Measurements from ENCODE around the gene NRXN3.

The NRXN3 gene

DNA sequence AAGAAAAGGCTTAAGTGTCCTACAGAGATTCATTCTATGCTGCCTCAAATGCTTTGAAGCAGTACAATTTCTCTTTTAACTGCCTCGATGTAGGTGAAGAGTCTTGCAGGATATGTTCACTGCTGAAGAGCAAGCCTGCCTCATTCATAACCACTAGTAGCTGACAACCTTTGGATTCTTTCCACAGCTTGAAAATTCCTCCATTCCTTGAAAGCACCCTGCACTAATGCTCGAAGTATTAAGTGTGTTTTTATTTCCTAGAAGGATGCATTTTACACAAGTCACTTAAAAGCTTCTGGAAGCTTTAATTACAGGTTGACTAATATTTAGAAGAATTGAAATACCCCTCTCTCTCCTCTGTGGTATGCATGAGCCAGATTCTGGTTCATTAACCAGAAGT is 1611.7 kb downstream of the NRXN3 start:
- TF ChIP-seq, protein P1, sequence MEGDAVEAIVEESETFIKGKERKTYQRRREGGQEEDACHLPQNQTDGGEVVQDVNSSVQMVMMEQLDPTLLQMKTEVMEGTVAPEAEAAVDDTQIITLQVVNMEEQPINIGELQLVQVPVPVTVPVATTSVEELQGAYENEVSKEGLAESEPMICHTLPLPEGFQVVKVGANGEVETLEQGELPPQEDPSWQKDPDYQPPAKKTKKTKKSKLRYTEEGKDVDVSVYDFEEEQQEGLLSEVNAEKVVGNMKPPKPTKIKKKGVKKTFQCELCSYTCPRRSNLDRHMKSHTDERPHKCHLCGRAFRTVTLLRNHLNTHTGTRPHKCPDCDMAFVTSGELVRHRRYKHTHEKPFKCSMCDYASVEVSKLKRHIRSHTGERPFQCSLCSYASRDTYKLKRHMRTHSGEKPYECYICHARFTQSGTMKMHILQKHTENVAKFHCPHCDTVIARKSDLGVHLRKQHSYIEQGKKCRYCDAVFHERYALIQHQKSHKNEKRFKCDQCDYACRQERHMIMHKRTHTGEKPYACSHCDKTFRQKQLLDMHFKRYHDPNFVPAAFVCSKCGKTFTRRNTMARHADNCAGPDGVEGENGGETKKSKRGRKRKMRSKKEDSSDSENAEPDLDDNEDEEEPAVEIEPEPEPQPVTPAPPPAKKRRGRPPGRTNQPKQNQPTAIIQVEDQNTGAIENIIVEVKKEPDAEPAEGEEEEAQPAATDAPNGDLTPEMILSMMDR (IDR thresholded peaks at IDR 0.05; ENCODE audit: low read depth, low read length, missing control alignments), result no peak
- no peak for DNase-seq (ENCODE audit: extremely low read depth, low read depth)

DNA sequence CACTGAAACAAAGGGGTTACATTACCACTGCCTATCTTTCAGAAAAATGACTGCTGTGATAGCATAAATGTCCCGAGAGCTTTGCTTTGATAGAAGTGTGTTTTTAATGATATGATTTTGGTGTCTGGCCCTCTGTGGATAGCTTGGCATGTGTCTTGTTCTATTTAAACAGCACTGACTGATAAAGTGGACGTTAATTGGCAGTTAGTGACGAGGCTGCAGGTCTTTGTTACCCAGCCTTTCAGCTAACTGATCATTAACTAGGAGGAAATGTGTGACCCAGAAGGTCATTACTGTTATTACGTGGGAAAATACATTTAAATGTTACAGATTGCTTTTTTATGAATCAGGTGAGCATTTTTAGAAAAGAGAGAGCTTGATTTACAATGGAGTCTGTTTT is 1612.9 kb downstream of the NRXN3 start:
- no peak overlapping the region for H3K4me3 ChIP-seq (replicated peaks; ENCODE audit: low read depth, low read length)
- no peak for DNase-seq (ENCODE audit: extremely low read depth, low read depth)
- TF ChIP-seq, protein P1 (IDR thresholded peaks at IDR 0.05; ENCODE audit: low read depth, low read length, missing control alignments), result no peak

More for the DNA sequence above, 1611.7 kb downstream of the NRXN3 start:
- H3K4me3 ChIP-seq (replicated peaks; ENCODE audit: low read depth, low read length), result no peak overlapping the region

DNA sequence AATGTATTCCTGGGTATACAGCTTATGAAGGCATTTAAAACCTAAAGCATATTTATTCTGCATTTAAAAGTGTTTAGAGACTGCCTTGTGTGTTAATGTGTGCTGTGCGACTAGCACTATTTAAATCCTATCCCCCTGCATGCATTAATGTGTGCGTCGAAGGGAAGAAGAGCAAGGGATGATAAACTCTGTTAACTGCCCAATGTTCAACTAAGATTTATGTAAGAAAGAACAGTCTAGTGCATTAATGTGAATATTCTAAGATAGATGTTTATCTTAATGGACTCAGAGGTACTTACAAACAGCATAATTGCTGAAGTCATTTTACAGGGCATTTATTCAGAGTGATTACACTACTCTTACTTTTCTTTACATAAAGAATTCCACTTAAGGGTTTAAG is 1616.3 kb downstream of the NRXN3 start:
- H3K4me3 ChIP-seq (replicated peaks; ENCODE audit: low read depth, low read length), result no peak overlapping the region
- no peak for DNase-seq (ENCODE audit: extremely low read depth, low read depth)
- TF ChIP-seq, protein P1 (IDR thresholded peaks at IDR 0.05; ENCODE audit: low read depth, low read length, missing control alignments), result no peak

DNA sequence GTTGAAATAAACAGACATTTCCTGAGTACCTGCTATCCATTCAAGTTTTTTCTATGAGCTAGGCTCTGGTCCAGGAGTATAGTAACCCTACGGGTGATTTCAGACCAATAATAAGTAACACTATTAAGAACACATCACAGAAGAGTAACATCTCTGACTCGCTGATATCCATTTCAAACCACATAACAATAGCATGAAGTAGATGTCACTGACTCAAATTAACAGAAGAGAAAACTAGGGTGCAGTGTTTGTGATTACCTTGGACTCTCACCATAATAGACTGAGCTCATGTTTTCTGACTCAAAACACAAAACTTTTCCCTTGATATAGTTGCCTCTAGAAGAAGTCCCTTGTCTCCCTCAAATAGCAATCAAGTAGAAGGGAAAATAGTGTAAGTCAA is 1618.2 kb downstream of the NRXN3 start:
- DNase-seq (ENCODE audit: extremely low read depth, low read depth), result no peak
- TF ChIP-seq, protein P1 (IDR thresholded peaks at IDR 0.05; ENCODE audit: low read depth, low read length, missing control alignments), result no peak
- no peak overlapping the region for H3K4me3 ChIP-seq (replicated peaks; ENCODE audit: low read depth, low read length)

DNA sequence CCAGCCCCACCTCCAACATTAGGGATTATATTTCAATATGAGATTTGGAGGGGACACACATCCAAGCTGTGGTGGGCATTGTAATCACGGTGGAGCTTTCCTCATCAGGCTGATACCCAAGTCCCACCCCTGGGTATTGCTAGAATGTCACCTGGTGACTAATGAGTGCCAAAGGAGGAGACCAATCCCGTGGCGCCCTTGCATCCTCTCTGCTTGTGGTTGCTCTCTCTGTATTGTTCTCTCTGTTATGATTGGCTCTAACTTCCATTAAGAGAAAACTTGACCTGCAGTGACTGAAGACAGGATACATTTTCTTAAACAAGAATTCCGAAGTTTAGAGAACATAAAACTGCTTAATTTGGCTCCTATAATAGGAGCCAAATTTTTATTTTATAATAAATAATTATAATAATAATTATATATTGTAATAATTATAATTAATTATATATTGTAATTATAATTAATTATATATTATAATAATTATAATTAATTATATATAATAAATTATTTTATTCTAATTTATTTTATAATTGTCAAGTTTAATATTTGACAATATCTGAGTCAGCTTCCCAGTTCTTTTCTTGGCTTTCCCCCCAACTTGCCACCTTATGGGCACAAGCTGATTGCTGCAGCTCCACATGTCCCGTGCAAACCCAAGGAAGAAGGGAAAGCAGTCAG is 1621.0 kb downstream of the NRXN3 start:
- H3K4me3 ChIP-seq (replicated peaks; ENCODE audit: low read depth, low read length), result no peak overlapping the region
- TF ChIP-seq, protein P1 (IDR thresholded peaks at IDR 0.05; ENCODE audit: low read depth, low read length, missing control alignments), result no peak
- no peak for DNase-seq (ENCODE audit: extremely low read depth, low read depth)

DNA sequence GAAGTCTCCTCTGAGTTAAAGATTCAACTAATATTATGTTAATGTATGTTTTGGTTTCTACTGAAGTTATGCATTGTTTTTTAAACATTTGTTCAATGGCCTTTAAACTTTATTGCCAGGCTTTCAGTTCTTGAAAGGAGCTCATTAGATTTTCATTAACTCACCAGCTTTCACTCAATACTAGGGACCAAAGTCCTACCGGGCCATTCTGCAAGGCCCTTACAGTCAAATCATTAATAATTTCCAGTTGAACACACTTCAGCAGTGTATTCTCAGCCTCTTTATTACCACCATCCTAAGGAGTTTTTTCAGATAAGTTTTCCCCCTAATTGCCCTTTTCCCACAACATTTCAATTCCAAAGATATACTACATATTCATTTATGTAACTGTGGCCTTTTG is 1631.9 kb downstream of the NRXN3 start:
- no peak for DNase-seq (ENCODE audit: extremely low read depth, low read depth)
- no peak overlapping the region for H3K4me3 ChIP-seq (replicated peaks; ENCODE audit: low read depth, low read length)
- TF ChIP-seq, protein P1 (IDR thresholded peaks at IDR 0.05; ENCODE audit: low read depth, low read length, missing control alignments), result no peak

DNA sequence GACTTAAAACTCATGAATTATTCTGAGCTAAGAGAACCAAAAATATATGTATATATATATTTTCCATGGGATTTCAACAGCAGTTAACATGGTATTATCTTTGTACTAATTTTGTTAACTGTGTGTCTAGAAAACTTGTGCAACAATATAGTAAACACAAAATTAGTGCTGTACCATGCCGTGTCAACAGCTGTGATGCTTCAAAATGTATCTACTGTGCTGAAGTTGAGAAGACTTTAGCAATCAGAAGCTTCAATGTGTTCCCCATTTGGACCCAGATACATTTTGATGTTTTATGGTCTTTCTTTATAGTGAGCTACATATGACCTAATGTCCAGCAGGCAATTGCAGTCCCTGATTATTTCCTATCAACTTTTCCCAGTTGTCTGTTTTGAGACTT is 1635.5 kb downstream of the NRXN3 start:
- H3K4me3 ChIP-seq (replicated peaks; ENCODE audit: low read depth, low read length), result no peak overlapping the region
- no peak for DNase-seq (ENCODE audit: extremely low read depth, low read depth)
- TF ChIP-seq, protein P1 (IDR thresholded peaks at IDR 0.05; ENCODE audit: low read depth, low read length, missing control alignments), result no peak

All from HFF-Myc (cell line).